GM12874 (cell line): ENCODE results near the gene DNAH14.

Source experiments
- TF ChIP-seq, protein P1 (sequence below): IDR thresholded peaks from 2 replicates; pipeline ENCODE4 v1.5.1; 2011; ENCODE audit warnings: low read depth, mild to moderate bottlenecking, control low read depth, low read length, moderate library complexity; ENCODE audit not compliant: insufficient read depth

Gene DNAH14

DNA sequence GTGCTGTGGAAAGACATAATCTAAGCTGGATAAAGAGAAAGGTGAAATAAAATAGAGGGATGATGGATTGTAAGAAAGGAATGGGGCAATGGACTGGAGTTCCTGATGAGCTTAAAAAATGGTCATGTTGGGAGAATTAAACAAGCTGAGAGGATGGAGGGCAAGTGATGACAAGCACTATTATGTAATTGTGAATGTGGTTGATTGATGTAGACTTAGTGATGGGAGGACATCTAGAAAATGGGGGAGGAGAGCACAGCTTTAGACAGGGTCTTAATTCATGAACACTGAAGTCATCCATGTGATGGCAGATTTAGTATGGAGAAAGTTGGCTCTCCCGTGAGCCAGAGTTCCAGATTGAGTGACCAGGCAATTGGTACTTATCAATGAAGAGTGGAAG is 29.0 kb downstream of the DNAH14 start:
- TF ChIP-seq, protein P1, sequence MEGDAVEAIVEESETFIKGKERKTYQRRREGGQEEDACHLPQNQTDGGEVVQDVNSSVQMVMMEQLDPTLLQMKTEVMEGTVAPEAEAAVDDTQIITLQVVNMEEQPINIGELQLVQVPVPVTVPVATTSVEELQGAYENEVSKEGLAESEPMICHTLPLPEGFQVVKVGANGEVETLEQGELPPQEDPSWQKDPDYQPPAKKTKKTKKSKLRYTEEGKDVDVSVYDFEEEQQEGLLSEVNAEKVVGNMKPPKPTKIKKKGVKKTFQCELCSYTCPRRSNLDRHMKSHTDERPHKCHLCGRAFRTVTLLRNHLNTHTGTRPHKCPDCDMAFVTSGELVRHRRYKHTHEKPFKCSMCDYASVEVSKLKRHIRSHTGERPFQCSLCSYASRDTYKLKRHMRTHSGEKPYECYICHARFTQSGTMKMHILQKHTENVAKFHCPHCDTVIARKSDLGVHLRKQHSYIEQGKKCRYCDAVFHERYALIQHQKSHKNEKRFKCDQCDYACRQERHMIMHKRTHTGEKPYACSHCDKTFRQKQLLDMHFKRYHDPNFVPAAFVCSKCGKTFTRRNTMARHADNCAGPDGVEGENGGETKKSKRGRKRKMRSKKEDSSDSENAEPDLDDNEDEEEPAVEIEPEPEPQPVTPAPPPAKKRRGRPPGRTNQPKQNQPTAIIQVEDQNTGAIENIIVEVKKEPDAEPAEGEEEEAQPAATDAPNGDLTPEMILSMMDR: no peak

DNA sequence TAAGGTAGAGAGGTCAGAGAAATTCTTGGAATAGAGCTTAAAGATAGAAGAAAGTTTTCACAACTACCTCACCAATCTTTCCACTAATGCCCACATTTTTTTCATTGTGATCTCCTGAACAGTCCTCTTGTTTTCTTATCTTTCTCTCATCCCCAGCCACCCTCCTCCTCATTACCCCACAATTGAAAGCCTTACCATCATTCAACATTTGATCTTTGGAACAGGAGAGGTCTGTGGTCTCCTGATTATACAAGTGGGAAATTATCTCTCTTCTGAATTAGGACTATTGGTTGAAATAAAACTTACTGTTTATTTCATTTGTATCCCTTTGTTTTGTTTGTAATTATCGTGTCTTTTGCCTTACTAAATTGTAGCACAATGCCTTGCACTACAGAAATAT is 29.6 kb downstream of the DNAH14 start:
- TF ChIP-seq, protein P1: no peak

DNA sequence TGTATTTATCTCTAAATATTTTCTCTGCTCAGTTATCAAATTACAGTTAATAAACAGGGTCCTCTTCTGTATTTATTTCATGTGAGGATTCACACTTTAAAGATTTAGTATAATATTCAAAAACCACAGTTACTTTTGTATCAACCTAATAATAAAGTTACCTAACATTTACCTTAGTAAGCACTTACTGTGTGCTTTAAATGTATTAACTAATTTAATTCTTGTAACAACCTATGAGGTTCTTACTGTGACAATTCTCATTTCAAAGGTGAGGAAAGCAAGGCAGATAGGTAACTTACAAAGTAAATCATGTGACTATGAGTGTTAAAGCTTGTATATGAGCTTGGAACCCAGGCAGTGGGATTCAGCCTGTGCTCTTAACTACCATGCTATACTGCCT is 30.2 kb downstream of the DNAH14 start:
- TF ChIP-seq, protein P1: no peak

DNA sequence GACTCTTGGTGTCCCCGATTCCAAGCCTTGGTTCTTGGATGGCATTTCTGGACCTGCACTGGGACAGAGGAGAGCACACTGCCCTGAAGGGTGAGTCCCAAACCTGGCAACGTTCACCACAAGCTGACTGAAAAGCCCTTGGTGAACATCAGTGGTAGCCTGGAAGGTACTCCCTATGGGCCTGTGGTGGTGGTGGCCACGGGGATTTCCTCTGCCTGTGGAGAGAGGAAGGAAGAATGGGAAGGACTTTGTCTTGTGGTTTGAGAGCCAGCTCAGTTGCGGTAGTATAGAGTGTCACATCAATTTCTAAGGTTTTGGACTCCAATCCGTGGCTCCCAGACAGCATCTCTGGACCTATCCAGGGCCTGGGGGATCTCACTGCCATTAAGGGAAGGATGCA is 50.7 kb downstream of the DNAH14 start:
- TF ChIP-seq, protein P1: no peak

DNA sequence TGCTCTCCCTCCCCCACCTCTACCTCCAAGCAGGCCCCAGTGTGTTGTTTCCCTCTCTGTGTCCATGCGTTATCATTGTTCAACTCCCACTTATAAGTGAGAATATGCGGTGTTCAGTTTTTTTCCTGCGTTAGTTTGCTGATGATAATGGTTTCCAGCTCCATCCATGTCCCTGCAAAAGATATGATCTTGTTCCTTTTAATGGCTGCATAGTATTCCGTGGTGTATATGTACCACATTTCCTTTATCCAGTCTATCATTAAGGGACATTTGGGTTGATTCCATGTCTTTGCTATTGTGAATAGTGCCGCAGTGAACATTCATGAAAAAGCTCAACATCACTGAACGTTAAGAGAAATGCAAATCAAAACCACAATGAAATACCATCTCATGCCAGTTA is 58.6 kb downstream of the DNAH14 start:
- TF ChIP-seq, protein P1: no peak

DNA sequence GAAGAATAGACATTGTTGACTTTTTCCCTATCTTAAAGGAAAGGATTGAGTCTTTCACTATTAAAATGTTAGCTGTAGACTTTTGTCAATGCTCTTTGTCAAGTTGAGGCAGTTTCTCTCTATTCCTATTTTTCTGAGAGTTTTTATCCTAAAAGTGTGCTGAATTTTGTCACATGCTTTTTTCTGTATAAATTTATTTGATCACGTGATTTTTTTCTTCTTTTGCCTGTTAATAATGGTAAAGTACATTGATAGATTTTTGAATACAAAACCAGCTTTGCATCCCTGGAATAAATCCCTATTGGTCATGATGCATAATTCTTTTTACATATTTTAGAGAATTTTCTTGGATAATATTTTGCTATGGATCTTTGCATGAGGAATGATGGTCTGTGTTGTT is 60.1 kb downstream of the DNAH14 start:
- TF ChIP-seq, protein P1: no peak

DNA sequence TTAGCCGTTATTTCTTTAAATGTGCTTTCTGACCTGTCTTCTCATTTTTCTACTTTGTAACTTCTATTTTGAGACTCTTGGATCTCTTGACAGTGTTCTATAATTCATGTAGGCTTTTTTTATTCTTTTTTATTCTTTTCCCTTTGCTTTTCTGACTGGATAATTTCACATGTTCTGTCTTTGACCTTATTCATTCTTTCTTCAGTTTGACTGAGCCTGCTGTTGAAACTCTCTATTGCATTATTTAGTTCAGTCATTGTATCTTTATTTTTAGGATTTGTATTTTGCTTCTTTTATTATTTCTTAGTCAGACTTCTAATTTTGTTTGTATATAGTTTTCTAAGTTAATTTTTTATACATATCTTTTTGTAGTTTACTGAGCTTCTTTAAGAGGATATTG is 66.1 kb downstream of the DNAH14 start:
- TF ChIP-seq, protein P1: no peak

DNA sequence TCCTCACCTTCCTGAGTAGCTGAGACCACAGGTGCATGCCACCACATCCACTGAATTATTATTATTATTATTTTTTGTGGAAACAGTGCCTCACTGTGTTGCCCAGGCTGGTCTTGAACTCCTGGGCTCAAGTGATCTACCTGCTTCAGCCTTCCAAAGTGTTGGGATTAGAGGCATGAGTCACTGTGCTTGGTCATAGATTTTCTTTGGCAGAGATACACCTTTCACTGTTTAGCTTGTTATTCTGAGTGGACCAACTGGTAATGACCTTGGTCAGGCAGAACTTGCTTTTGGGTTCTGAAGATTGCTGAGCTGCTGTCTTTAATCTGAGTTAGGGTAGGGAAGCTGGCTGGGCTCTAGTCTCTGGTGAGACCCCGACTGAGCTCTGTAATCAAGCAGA is 66.8 kb downstream of the DNAH14 start:
- TF ChIP-seq, protein P1: no peak
